ENCODE results near the gene FAM193A.

DNA sequence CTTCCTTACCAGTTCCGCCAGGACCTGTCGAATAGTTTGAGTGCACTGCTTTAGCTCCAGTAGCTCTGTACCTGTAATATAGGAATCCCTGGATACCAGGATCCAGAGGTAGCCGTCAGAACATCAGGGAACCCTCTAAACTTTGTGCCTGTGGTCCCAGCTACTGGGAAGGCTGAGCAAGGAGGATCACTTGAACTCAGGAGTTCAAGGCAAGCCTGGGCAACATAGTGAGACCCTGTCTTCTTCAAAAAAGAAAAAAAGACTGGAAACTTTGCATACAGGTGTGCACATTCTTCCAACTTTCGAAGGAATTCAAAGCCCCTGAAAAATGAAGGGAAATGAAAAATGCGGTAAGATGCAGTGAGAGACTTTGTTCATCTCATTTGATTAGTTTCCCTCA is 32.6 kb upstream of the FAM193A start:
- TF ChIP-seq, protein P1, sequence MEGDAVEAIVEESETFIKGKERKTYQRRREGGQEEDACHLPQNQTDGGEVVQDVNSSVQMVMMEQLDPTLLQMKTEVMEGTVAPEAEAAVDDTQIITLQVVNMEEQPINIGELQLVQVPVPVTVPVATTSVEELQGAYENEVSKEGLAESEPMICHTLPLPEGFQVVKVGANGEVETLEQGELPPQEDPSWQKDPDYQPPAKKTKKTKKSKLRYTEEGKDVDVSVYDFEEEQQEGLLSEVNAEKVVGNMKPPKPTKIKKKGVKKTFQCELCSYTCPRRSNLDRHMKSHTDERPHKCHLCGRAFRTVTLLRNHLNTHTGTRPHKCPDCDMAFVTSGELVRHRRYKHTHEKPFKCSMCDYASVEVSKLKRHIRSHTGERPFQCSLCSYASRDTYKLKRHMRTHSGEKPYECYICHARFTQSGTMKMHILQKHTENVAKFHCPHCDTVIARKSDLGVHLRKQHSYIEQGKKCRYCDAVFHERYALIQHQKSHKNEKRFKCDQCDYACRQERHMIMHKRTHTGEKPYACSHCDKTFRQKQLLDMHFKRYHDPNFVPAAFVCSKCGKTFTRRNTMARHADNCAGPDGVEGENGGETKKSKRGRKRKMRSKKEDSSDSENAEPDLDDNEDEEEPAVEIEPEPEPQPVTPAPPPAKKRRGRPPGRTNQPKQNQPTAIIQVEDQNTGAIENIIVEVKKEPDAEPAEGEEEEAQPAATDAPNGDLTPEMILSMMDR (IDR thresholded peaks at IDR 0.05; ENCODE audit: low read depth, low read length): no peak
- no peak for TF ChIP-seq EZH2phosphoT487 (IDR thresholded peaks at IDR 0.05; ENCODE audit: low read depth)

Measured in OCI-LY3 (cell line).